HG03108 (cell line): ENCODE data around the gene PRRC2B.
A peak's percentile ranks its signal among the peaks of the same experiment; 100 is the strongest.
"Not testable (repeated sequence)": the region's sequence is repeated elsewhere in the genome, so short reads cannot be mapped to it uniquely, and the experiment has no call there.

Experiments
- ATAC-seq: cut with Tn5 transposase; IDR thresholded peaks from one replicate; pipeline ENCODE4 v1.9.1; 2021; ENCODE audit warnings: moderate library complexity; ENCODE audit not compliant: unreplicated experiment

The PRRC2B gene

GRCh38 chr9:131386281-131386680, 7.6 kb upstream of the PRRC2B start:
- ATAC-seq = no peak

DNA sequence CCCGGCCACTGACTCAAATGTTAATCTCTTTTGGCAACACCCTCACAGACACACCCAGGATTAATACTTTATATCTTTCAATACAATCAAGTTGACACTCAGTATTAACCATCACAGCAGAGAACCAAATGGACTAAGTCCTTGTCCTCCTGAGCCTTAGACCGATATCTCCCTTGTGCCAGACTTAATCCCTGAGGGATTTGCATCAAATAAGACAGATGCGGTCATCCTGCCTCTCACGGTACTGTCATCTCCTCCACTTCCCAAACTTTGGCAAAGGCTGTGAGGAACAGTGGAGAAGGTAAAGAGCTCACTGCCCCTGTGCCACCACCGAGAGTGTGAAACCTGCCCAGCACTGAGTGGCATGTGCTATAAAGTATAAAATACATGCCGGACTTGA, 6.5 kb upstream of the PRRC2B start:
- ATAC-seq = no peak

DNA sequence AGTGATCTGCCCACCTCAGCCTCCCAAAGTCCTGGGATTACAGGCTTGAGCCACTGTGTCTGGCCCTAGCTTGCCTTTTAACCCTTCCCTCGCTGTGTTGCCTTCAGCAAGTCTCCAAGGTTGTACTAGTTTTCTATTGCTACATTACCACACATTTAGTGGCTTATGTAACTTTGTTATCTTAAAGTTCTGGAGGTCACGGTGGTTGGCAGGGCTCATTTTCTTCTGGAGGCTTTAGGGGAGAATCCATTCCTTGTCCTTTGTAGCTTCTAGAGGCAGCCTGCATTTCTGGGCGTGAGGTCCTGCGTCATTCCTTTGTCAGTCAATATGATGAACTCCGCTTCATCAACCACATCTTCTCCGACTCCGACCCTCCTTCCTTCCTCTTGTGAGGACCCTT, 2.9 kb upstream of the PRRC2B start:
- ATAC-seq = no peak

DNA sequence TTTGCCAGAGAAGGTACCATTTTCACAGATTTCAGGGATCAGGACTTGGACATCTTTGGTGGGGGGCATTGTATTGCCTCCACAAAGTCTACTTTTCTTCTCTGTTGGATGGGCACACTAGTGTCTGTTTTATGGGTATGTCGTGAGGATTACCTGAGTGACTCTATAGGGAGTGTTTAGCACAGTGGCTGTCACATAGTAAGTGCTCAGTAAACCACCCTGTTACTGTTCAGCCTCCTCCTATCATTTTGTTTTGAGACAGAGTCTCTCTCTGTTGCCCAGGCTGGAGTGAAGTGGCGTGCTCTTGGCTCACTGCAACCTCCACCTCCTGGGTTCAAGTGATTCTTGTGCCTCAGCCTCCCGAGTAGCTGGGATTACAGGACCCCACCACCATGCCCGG, 2.4 kb upstream of the PRRC2B start:
- ATAC-seq = no peak

- ATAC-seq = peak; percentile 25
These were observed 724 bp downstream of the PRRC2B start for GRCh38 chr9:131394464-131395156.

GRCh38 chr9:131395157-131396098, 1.5 kb downstream of the PRRC2B start:
- peak; percentile 38 for ATAC-seq

DNA sequence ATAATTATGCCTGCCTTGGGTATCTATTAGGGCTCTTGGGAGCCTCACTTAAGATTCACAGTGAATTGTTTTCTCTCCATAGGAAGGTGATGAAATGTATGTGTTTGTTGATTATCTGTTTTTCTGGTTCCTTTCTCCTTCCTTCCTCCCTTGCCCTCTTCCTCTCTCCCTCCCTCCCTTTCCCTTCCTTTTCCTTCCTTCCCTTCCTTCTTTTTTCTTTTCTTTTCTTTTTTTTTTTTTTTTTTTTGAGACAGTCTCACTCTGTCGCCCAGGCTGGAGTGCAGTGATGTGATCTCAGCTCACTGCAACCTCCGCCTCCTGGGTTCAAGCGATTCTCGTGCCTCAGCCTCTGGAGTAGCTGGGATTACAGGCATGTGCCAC, 2.2 kb downstream of the PRRC2B start:
- not testable (repeated sequence) for ATAC-seq

GRCh38 chr9:131396626-131397025, 2.7 kb downstream of the PRRC2B start:
- ATAC-seq = no peak

DNA sequence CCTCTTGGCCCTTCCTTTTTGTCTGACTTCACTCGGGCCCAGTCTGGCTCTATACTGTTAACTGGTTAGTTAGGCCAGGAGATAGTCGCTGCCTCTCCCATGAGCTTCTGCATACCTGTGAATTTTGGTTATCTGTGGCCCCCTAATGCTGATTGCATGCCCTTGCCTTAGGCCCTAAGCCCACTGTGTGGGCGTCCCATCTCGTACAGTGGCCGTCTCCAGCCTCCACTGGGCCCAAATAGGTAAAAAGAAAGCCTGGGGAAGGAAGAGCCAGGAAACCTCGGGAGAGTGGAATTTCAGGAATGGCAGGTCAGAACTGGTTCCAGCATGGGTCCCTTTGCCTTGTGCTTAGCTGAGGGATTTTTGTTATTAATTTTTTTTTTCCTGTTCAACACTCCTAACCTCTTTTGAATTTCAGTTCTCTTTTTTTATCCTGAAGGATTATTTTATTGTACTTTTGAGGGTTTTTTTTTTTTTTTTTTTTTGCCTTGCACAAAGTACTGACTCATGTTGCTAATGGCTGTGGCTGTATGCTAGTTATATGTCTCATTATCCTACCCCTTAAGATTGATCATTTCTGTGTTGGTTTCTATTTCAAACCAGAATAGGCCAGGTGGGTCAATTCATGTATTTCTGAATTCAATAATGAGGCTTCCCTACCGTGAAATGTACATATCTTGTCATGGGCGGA, 3.4 kb downstream of the PRRC2B start:
- ATAC-seq = no peak

DNA sequence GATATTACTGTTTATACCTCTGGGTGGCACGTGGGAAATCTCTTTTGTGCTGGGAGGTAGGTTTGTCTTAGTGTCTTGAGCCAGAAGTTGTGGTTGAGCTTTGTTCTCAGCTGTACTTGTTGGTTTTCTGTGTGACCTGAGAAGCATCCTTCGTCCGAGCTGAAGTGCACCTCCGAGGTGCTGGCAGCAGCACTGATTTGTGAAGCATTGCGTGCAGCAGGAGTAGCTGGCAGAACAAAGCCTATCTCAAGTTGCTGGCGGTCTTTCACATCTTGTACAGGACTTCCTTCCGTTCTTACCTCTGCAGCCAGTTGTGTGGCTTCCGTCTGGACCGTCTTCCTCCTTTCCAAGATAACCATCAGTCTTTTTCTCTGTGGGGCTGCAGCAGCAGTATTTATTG, 4.3 kb downstream of the PRRC2B start:
- ATAC-seq = no peak

- no peak for ATAC-seq
These were observed 6.1 kb downstream of the PRRC2B start for GRCh38 chr9:131399972-131400371.

GRCh38 chr9:131400627-131401026, 6.7 kb downstream of the PRRC2B start:
- no peak for ATAC-seq

DNA sequence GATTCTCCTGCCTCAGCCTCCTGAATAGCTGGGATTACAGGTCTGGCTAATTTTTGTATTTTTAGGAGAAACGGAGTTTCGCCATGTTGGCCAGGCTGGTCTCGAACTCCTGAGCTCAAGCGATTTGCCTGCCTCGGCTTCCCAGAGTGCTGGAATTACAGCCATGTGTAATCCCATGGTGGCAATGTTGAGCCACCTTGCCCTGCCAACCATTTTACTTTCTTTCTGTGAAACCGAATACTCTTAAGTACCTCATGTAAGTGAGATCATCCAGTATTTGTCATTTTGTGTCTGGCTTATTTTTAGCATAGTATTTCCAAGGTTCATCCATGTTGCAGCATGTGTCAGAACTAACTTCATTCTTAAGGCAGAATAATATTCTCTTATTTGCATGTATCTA, 8.2 kb downstream of the PRRC2B start:
- no peak for ATAC-seq

GRCh38 chr9:131402738-131403492, 9.0 kb downstream of the PRRC2B start:
- no peak for ATAC-seq

GRCh38 chr9:131403493-131403773, 9.5 kb downstream of the PRRC2B start:
- ATAC-seq = no peak

- ATAC-seq = no peak
These were observed 10.7 kb downstream of the PRRC2B start for GRCh38 chr9:131404581-131404980.

- no peak for ATAC-seq
These were observed 11.1 kb downstream of the PRRC2B start for GRCh38 chr9:131404987-131405386.

DNA sequence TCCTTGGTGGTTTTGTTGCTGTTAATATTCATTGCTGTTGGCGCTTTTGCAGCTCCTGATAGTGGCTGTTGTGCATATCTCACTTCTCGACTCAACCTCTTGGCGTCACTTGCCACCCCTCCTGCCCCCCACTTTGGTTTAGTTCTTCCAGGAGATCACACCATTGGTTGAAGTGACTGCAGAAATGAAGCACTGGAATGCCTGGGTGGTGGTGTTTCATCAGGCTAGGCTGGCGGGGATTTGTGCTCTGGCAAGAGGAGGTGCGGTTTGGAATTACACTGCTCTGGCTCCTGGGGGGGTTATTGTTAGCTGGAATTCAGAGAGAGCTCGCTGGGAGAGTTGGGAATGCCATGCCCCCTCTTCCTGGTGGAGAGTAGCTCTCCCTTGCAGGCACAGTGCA, 11.5 kb downstream of the PRRC2B start:
- ATAC-seq = no peak

DNA sequence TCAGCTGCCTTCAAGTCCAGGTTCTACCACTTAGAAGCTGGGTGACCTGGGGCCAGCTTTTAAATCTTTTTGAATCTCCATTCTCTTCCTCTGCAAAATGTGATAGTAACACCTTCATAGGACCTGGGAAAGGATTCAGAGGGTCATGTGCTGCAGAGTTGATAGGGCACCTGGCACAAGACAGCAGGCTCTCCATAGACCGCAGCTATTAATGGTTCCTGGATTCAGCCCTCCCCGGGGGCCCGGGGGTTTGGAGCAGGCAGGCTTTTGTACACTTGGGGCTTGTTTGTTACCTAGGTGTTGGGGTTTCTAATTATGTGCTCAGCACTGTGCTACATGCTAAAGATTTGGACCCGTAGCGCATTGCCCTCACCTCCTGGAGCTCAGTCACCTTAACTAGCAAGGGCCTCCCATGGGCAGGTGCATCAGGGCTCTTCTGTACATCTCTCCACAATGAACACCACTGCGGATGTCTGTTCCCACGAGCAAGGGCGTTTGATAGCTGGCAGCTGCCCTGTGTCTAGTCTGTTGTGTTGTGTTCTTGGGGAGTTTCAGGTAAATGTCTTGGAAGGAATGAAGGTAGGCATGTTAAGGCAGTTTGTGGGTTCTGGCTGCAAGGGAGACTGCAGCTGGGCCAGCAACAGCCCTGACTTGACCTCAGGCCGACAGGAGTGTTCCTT, 12.1 kb downstream of the PRRC2B start:
- ATAC-seq = no peak

DNA sequence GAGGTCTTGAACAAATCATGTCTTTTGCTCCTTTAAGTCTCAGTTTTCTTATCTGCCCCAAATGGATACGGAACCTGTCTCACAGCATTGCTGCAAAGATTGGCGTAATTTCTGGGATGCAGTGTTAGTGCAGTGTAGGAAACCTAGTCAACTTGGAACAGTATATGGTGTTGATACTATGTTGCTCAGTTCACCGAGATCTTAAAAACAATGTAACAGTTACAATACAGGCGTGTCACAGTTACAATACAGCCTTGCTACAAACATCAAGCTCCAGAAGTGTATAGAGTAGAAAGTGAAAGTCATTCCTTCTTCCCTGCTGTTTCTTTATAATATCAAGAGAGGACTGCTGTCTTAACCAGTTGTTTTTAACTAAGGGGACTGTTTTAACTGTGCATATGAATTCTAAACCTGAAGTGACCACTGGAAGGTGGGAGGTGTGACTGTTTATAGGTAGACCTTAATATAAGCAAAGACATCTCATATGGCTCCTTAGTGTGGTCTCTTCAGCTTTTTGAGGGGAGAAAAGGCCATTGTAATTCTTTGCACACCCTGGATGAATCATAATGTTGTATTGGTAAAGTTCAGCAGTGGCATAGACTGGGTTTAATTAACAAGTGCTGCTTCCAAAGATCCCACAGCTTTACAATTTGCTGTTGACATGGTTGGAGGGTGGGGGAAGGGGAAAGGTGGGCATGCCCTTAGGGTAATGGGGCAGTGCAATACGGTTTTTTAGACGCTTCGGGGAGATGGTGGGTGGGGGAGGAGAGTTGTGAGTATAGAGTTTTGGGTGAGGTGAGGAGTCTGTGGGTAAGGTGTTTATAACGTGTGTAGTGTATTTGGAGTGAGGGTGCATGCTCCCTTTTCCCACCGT, 12.9 kb downstream of the PRRC2B start:
- no peak for ATAC-seq
